Skeletal muscle satellite cell (primary cell): ENCODE measurements around the gene ZNF727. TPM values are rescaled to one million over a fixed set of nuclear protein-coding genes. Genes with fewer than 3 reads are reported as not detected.
"Not testable (repeated sequence)": the region's sequence is repeated elsewhere in the genome, so short reads cannot be mapped to it uniquely, and the experiment has no call there.

ENCODE experiments used
- H3K27me3 ChIP-seq: 2 replicates; pipeline ENCODE4 v1.7.0; 2013; ENCODE audit warnings: low read length; ENCODE audit not compliant: control insufficient read depth, insufficient read depth
- H3K36me3 ChIP-seq: 2 replicates; pipeline ENCODE4 v1.7.0; 2013; ENCODE audit warnings: mild to moderate bottlenecking, control low read depth, low read length; ENCODE audit not compliant: insufficient read depth
- H3K4me1 ChIP-seq: 2 replicates; pipeline ENCODE4 v1.7.0; 2013; ENCODE audit warnings: low read length; ENCODE audit not compliant: control insufficient read depth, insufficient read depth
- H3K4me2 ChIP-seq: 2 replicates; pipeline ENCODE4 v1.7.0; 2013; ENCODE audit warnings: mild to moderate bottlenecking, low read length
- H3K4me3 ChIP-seq: 2 replicates; pipeline ENCODE4 v1.7.0; 2013; ENCODE audit warnings: low read length
- H3K9ac ChIP-seq: 2 replicates; pipeline ENCODE4 v1.7.0; 2013; ENCODE audit warnings: mild to moderate bottlenecking, low read depth, low read length, moderate library complexity
- H3K9me3 ChIP-seq: replicated peaks from 2 replicates; pipeline ENCODE4 v1.7.0; 2013; ENCODE audit warnings: mild to moderate bottlenecking, control low read depth, low read length
- total RNA-seq: library from RNA; depleted of rRNA; stranded (reverse); fragments of >200 nt; gene quantifications from 2 replicates; pipeline ENCODE4 v1.2.3, GENCODE V29; 2012; rRNA removed

Gene ZNF727
- 1.0 TPM in 1 of 2 replicates, not detected in the other for total RNA-seq

GRCh38 chr7:64045301-64046040 is at the start of gene ZNF727:
TSS of gene ZNF727 (plus strand) at chr7:64045434. CDS start at chr7:64045622, 188 bp downstream.
- no peaks in the 10 kb centered on the region for H3K27me3 ChIP-seq
- H3K4me2 ChIP-seq = no peak within 1 kb of the TSS
- H3K36me3 ChIP-seq = no peaks in the 10 kb centered on the region
- H3K4me1 ChIP-seq = no peaks in the 10 kb centered on the region
- H3K9ac ChIP-seq = no peak within 1 kb of the TSS
- peaks cover 8% of the 10 kb centered on the region for H3K9me3 ChIP-seq
- H3K4me3 ChIP-seq = no peak within 1 kb of the TSS

GRCh38 chr7:63998549-63998948 is 46.7 kb upstream of the ZNF727 start, which contains the start of gene ZNF722:
TSS of gene ZNF722 (plus strand) at chr7:63998849. CDS start at chr7:63998962, 113 bp downstream.
- Histone ChIP-seq H3K4me2 (no peak within 1 kb of the TSS), H3K9me3 (no peaks in the 10 kb centered on the region), H3K36me3 (no peaks in the 10 kb centered on the region), H3K4me1 (no peaks in the 10 kb centered on the region), H3K9ac (no peak within 1 kb of the TSS), H3K27me3 (no peaks in the 10 kb centered on the region), H3K4me3 (no peak within 1 kb of the TSS)

- H3K4me1 ChIP-seq = not testable (repeated sequence)
These were observed 29.7 kb upstream of the ZNF727 start for GRCh38 chr7:64015496-64015895.

GRCh38 chr7:64035388-64035787 is 9.8 kb upstream of the ZNF727 start:
- H3K4me3 ChIP-seq = no peak overlapping the region
- no peak overlapping the region for H3K4me2 ChIP-seq
- H3K4me1 ChIP-seq = no peaks in the 10 kb centered on the region
- H3K36me3 ChIP-seq = no peaks in the 10 kb centered on the region
- no peak overlapping the region for H3K9ac ChIP-seq
- H3K27me3 ChIP-seq = no peaks in the 10 kb centered on the region
- H3K9me3 ChIP-seq = peaks cover 13% of the 10 kb centered on the region

More at GRCh38 chr7:64015496-64015895, 29.7 kb upstream of the ZNF727 start:
- H3K4me3 ChIP-seq, H3K4me2 ChIP-seq, H3K36me3 ChIP-seq, H3K9ac ChIP-seq, H3K27me3 ChIP-seq, H3K9me3 ChIP-seq: not testable (repeated sequence)

GRCh38 chr7:64037095-64037494 is 8.1 kb upstream of the ZNF727 start:
- H3K36me3 ChIP-seq = no peaks in the 10 kb centered on the region
- H3K9me3 ChIP-seq = peaks cover 9% of the 10 kb centered on the region
- no peak overlapping the region for H3K4me3 ChIP-seq
- H3K4me1 ChIP-seq = no peaks in the 10 kb centered on the region
- H3K9ac ChIP-seq = no peak overlapping the region
- H3K27me3 ChIP-seq = no peaks in the 10 kb centered on the region
- no peak overlapping the region for H3K4me2 ChIP-seq

GRCh38 chr7:64046041-64046389 is 781 bp downstream of the ZNF727 start:
- H3K9ac ChIP-seq = no peak overlapping the region
- no peak overlapping the region for H3K4me3 ChIP-seq
- H3K4me2 ChIP-seq = no peak overlapping the region

GRCh38 chr7:64077837-64078698 is 32.8 kb downstream of the ZNF727 start:
- H3K27me3 ChIP-seq, H3K4me1 ChIP-seq, H3K4me3 ChIP-seq, H3K36me3 ChIP-seq, H3K9ac ChIP-seq, H3K4me2 ChIP-seq: not testable (repeated sequence)
- peaks cover 57% of the 10 kb centered on the region for H3K9me3 ChIP-seq

More at GRCh38 chr7:64046041-64046389, 781 bp downstream of the ZNF727 start:
- Histone ChIP-seq H3K36me3 (no peaks in the 10 kb centered on the region), H3K4me1 (no peaks in the 10 kb centered on the region), H3K27me3 (no peaks in the 10 kb centered on the region), H3K9me3 (peaks cover 8% of the 10 kb centered on the region)

- Histone ChIP-seq H3K4me1 (no peaks in the 10 kb centered on the region), H3K9ac (no peak overlapping the region), H3K27me3 (no peaks in the 10 kb centered on the region), H3K9me3 (peaks cover 55% of the 10 kb centered on the region), H3K4me2 (no peak overlapping the region), H3K4me3 (no peak overlapping the region), H3K36me3 (no peaks in the 10 kb centered on the region)
These were observed 33.4 kb downstream of the ZNF727 start for GRCh38 chr7:64078699-64078994.

GRCh38 chr7:64087501-64087900 is 42.3 kb downstream of the ZNF727 start:
- Histone ChIP-seq H3K36me3 (no peaks in the 10 kb centered on the region), H3K4me2 (no peak overlapping the region), H3K9me3 (peaks cover 7% of the 10 kb centered on the region), H3K9ac (no peak overlapping the region), H3K27me3 (no peaks in the 10 kb centered on the region), H3K4me1 (no peaks in the 10 kb centered on the region), H3K4me3 (no peak overlapping the region)

GRCh38 chr7:64088863-64089262 is 43.6 kb downstream of the ZNF727 start:
- H3K9me3 ChIP-seq, H3K9ac ChIP-seq, H3K4me2 ChIP-seq, H3K4me1 ChIP-seq, H3K36me3 ChIP-seq, H3K4me3 ChIP-seq, H3K27me3 ChIP-seq: not testable (repeated sequence)
